ENCODE data around the gene PXDN.

PXDN gene

GRCh38 chr2:1714291-1715064, 29.8 kb downstream of the PXDN start:
- POLR2A ChIA-PET, result no interaction called here
- Histone ChIP-seq H3K4me3 (ENCODE audit: low read depth, low read length) (no peak overlapping the region), H3K4me1 (ENCODE audit: control insufficient read depth, insufficient read depth, low read length) (no peaks in the 10 kb centered on the region), H3K27ac (ENCODE audit: extremely low read depth, low read depth, low read length) (no peak overlapping the region), H3K36me3 (ENCODE audit: control insufficient read depth in 2 of 2, insufficient read depth in 1 of 2, low read length in 2 of 2) (no peaks in the 10 kb centered on the region), H3K9me3 (ENCODE audit: control insufficient read depth, insufficient read depth, low read depth, low read length) (no peaks in the 10 kb centered on the region)
- CTCF ChIA-PET, result interaction anchor here (0.6 kb wide), 1 partner anchor 140 kb away, joined by 3 read pairs; no protein-coding TSS in a partner anchor
- TF ChIP-seq ZNF211 (tag by site-specific recombination; IDR thresholded peaks at IDR 0.05; ENCODE audit: low read depth) (no peak), TCF7L2 (IDR thresholded peaks at IDR 0.05; ENCODE audit: borderline replicate concordance, low read depth, low read length) (no peak), ZNF404 (tag by site-specific recombination; IDR thresholded peaks at IDR 0.05) (no peak), CTCF (tag by site-specific recombination; IDR thresholded peaks at IDR 0.05) (no peak), ZNF560 (tag by site-specific recombination; IDR thresholded peaks at IDR 0.05; ENCODE audit: borderline replicate concordance) (no peak), ZNF555 (tag by site-specific recombination; conservative IDR thresholded peaks at IDR 0.05) (no peak), ZNF426 (tag by site-specific recombination; IDR thresholded peaks at IDR 0.05) (no peak), ZNF548 (tag by site-specific recombination; IDR thresholded peaks at IDR 0.05) (no peak), HOXD13 (CRISPR knock-in tag; IDR thresholded peaks at IDR 0.05; ENCODE audit: borderline replicate concordance) (no peak), ZNF549 (tag by site-specific recombination; IDR thresholded peaks at IDR 0.05) (no peak), ZNF518A (tag by site-specific recombination; conservative IDR thresholded peaks at IDR 0.05; ENCODE audit: low read depth) (no peak), ZNF449 (tag by site-specific recombination; IDR thresholded peaks at IDR 0.05) (no peak), REPIN1 (tag by site-specific recombination; IDR thresholded peaks at IDR 0.05; ENCODE audit: low read depth) (no peak), ZNF529 (tag by site-specific recombination; IDR thresholded peaks at IDR 0.05; ENCODE audit: insufficient replicate concordance) (no peak)

GRCh38 chr2:1713839-1714236, 30.5 kb downstream of the PXDN start:
- Histone ChIP-seq H3K27ac (ENCODE audit: extremely low read depth, low read depth, low read length) (no peak overlapping the region), H3K4me3 (ENCODE audit: low read depth, low read length) (no peak overlapping the region), H3K36me3 (ENCODE audit: control insufficient read depth in 2 of 2, insufficient read depth in 1 of 2, low read length in 2 of 2) (no peaks in the 10 kb centered on the region), H3K4me1 (ENCODE audit: control insufficient read depth, insufficient read depth, low read length) (no peaks in the 10 kb centered on the region), H3K9me3 (ENCODE audit: control insufficient read depth, insufficient read depth, low read depth, low read length) (no peaks in the 10 kb centered on the region)
- CTCF ChIA-PET, result interaction anchor here (0.6 kb wide), 1 partner anchor 141 kb away, joined by 3 read pairs; no protein-coding TSS in a partner anchor
- POLR2A ChIA-PET, result no interaction called here
- TF ChIP-seq ZBTB17 (tag by site-specific recombination; IDR thresholded peaks at IDR 0.05) (no peak), ZNF560 (tag by site-specific recombination; IDR thresholded peaks at IDR 0.05; ENCODE audit: borderline replicate concordance) (no peak), ZFHX2 (tag by site-specific recombination; conservative IDR thresholded peaks at IDR 0.05) (no peak), ZBTB10 (tag by site-specific recombination; IDR thresholded peaks at IDR 0.05) (no peak), ZBTB1 (tag by site-specific recombination; IDR thresholded peaks at IDR 0.05) (no peak), ZNF302 (tag by site-specific recombination; IDR thresholded peaks at IDR 0.05; ENCODE audit: low read depth) (no peak), ZNF654 (tag by site-specific recombination; IDR thresholded peaks at IDR 0.05; ENCODE audit: low read depth) (no peak), PATZ1 (tag by site-specific recombination; IDR thresholded peaks at IDR 0.05) (no peak)

All from HEK293 (cell line).